Lower leg skin (tissue), 4 donors: Measurements from ENCODE around the gene C1orf116. TPM values are rescaled to one million over a fixed set of nuclear protein-coding genes. Genes with fewer than 3 reads are reported as not detected.

Source experiments
- DNase-seq, 2 donors: peaks; one replicate each; pipeline ENCODE4 v3.0.0-alpha.2; 2019; ENCODE audit warnings: low spot score in 2 of 2
- H3K4me3 ChIP-seq: fragments of 200-600 bp; sonication (generic); 2 replicates; pipeline ENCODE4 v1.5.1; 2017; ENCODE audit warnings: mild to moderate bottlenecking, low read depth; ENCODE audit not compliant: poor library complexity, severe bottlenecking
- CTCF ChIP-seq, 3 donors: fragments of 450-650 bp; IDR thresholded peaks; one replicate each; pipeline ENCODE4 v1.5.1; 2016; ENCODE audit warnings: antibody characterized with exemption in 3 of 3, mild to moderate bottlenecking in 3 of 3, moderate library complexity in 2 of 3
- POLR2A ChIP-seq, 2 donors: fragments of 450-650 bp; IDR thresholded peaks; one replicate each; pipeline ENCODE4 v1.6.1; 2016 to 2017; ENCODE audit warnings: antibody characterized with exemption in 2 of 2, mild to moderate bottlenecking in 1 of 2, moderate library complexity in 1 of 2
- WGBS, 2 donors: methylation state at CpG; one replicate each; pipeline ENCODE4 v1.1.5; 2018; 5-methylcytosine and 5-hydroxymethylcytosine counted together
- intact Hi-C: fragments of 100-400 bp; cut with DNase I; formaldehyde crosslinking; loops from one replicate; pipeline ENCODE4 v1.15.0; 2023; ENCODE audit warnings: low total_unique reads
- total RNA-seq, 4 donors: library from RNA; depleted of rRNA; stranded (reverse); fragments of >200 nt; gene quantifications; one replicate each; pipeline ENCODE4 v1.1.0, GENCODE V29; 2016

The C1orf116 gene
- total RNA-seq, 4 donors from 2014 or later, result 81.5 to 137 (median 110) TPM

- no peak overlapping the region for H3K4me3 ChIP-seq
- intact Hi-C loops, result no loop called here
- DNase-seq, result peak in 1 of 2 donors; percentile 83
- WGBS, 2 donors, result 41 to 45% methylated on average over 6 of the region's 6 CpGs
- TF ChIP-seq CTCF (IDR thresholded peaks at IDR 0.05) (peak in 1 of 3 donors; percentile 57), POLR2A (IDR thresholded peaks at IDR 0.05) (no peak)
These were observed 45.2 kb upstream of the C1orf116 start for GRCh38 chr1:207077470-207078377.

GRCh38 chr1:207077012-207077411, 44.5 kb upstream of the C1orf116 start:
- TF ChIP-seq CTCF (IDR thresholded peaks at IDR 0.05) (no peak), POLR2A (IDR thresholded peaks at IDR 0.05) (no peak)
- no peak for DNase-seq
- intact Hi-C loops, result no loop called here
- no peak overlapping the region for H3K4me3 ChIP-seq
- 100% methylated on average over 1 of the region's 1 CpG for WGBS, 2 donors

- H3K4me3 ChIP-seq, result no peak overlapping the region
- intact Hi-C loops, result no loop called here
- TF ChIP-seq POLR2A (IDR thresholded peaks at IDR 0.05) (no peak), CTCF (IDR thresholded peaks at IDR 0.05) (no peak)
- no peak for DNase-seq
- 73 to 77% methylated on average over 5 of the region's 5 CpGs for WGBS, 2 donors
These were observed 43.8 kb upstream of the C1orf116 start for GRCh38 chr1:207076181-207076955.

GRCh38 chr1:207073906-207074820, 41.6 kb upstream of the C1orf116 start:
- intact Hi-C loops, result no loop called here

More at GRCh38 chr1:207073906-207074820, 41.6 kb upstream of the C1orf116 start:
- no peak for TF ChIP-seq CTCF (IDR thresholded peaks at IDR 0.05)
- TF ChIP-seq POLR2A (IDR thresholded peaks at IDR 0.05), result no peak
- no peak for DNase-seq
- WGBS, 2 donors, result 48 to 54% methylated on average over 4 of the region's 4 CpGs
- H3K4me3 ChIP-seq, result no peak overlapping the region
